HG03571 (cell line): ENCODE data around the gene ERLEC1.
"Not testable (repeated sequence)": the region's sequence is repeated elsewhere in the genome, so short reads cannot be mapped to it uniquely, and the experiment has no call there.

Experiments used
- ATAC-seq: cut with Tn5 transposase; IDR thresholded peaks from one replicate; pipeline ENCODE4 v1.9.1; 2021; ENCODE audit not compliant: unreplicated experiment

The ERLEC1 gene

GRCh38 chr2:53828331-53828730 lies 41.5 kb downstream of the ERLEC1 start:
- ATAC-seq, result no peak

GRCh38 chr2:53829273-53829979 lies 42.6 kb downstream of the ERLEC1 start:
- ATAC-seq, result no peak

DNA sequence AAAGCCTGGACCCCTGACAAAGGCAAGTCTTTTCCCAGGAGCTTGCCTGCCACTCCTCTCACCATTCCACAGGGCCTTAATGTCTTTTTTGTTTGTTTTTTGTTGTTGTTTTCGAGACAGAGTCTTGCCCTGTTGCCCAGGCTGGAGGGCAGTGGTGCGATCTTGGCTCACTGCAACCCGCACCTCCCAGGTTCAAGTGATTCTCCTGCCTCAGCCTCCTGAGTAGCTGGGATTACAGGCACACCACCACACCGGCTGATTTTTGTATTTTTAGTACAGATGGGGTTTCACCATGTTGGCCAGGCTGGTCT lies 43.1 kb downstream of the ERLEC1 start:
- ATAC-seq, result not testable (repeated sequence)

DNA sequence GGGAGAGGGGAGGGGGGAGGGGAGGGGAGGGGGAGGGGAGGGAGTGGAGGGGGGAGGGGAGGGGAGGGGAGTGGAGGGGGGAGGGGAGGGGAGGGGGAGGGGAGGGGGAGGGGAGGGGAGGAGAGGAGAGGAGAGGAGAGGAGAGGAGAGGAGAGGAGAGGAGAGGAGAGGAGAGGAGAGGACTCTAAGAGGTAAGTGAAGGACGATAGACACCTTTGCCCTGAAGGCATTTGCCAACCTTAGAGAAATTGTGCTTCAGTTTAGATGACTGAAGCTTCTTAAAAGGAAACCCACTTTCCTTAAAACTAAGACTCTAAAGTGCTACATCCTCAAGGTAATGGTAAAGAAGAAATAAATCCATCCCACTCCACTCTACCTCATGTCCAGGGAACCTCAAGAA lies 53.7 kb downstream of the ERLEC1 start:
- no peak for ATAC-seq

DNA sequence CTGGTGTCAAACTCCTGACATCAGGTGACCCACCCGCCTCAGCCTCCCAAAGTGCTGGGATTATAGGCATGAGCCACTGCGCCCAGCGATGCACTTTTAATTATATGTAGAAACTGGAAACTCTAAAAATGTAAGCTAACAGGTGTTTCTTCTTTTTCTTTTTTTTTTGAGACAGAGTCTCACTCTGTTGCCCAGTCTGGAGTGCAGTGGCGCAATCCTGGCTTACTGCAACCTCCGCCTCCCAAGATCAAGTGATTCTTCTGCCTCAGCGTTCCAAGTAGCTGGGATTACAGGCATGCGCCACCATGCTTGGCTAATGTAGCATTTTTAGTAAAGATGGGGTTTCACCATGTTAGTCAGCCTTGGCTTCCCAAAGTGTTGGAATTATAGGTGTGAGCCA lies 54.8 kb downstream of the ERLEC1 start:
- ATAC-seq, result not testable (repeated sequence)

- ATAC-seq, result no peak
Observed at GRCh38 chr2:53842891-53843290, 56.0 kb downstream of the ERLEC1 start.

- no peak for ATAC-seq
Observed at GRCh38 chr2:53843595-53843994, 56.8 kb downstream of the ERLEC1 start.

- no peak for ATAC-seq
Observed at GRCh38 chr2:53848062-53848461, 61.2 kb downstream of the ERLEC1 start.

DNA sequence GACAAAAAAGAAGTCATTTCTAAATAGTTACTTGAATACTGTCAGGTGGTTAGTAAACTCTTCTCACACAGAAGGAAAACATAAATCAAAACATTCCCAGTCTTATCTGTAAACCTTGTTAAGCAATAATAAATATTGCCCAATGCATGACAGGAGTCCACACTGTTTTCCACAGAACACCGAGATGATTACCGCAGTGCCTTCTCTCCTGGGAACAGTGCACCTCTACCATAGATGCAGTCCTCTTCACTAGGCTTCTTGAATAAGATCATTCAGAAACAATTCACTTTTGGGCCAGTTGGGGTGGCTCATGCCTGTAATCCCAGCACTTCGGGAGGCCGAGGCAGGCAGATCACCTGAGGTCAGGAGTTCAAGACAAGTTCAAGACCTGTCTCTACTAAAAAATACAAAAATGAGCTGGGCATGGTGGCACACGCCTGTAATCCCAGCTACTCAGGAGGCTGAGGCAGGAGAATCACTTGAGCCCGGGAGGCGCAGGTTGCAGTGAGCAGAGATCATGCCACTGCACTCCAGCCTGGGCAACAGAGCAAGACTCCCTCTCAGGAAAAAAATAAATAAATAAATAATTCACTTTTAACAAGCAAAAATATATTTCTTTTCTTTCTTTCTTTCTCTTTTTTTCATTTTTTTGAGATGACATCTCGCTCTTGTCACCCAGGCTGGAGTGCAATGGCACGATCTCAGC lies 64.4 kb downstream of the ERLEC1 start:
- not testable (repeated sequence) for ATAC-seq

- ATAC-seq, result no peak
Observed at GRCh38 chr2:53852532-53852931, 65.7 kb downstream of the ERLEC1 start.

DNA sequence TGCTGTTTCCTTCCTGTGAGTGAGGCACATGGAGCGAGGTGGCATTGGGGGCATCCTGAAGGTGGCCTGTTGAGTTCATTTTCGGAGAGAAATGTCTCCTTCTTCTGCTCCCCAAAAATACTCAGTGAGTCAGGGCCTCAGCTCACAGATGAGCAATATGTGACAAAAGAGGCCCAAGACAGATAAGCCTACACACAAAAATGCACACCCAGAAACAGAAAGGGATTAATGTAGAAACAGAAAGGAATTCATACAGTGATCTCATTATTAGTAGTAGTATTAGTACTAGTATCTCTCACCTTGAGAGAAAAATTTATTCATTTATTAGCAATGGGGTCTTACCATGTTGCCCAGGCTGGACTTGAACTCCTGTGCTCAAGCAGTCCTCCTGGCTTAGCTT lies 67.8 kb downstream of the ERLEC1 start:
- ATAC-seq, result no peak

DNA sequence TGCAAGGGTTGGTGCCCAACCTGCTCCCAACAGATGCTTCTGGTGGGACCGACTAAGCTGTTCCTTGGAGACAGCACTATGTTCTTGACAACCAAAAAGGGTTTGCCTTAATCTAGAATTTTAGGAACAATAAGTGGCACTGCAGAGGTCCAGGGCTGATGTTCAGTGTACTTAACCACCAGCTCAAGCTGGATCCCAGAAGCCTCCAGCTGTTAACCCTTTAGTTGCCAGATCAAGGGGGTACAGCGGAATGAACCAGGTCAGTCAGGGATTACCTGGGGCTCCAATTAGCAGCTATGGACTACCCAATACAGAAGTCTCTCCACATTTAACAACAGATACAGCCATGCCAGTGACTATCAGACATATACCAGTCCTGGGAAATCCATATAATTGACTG lies 69.4 kb downstream of the ERLEC1 start:
- no peak for ATAC-seq

- no peak for ATAC-seq
Observed at GRCh38 chr2:53859206-53860181, 72.7 kb downstream of the ERLEC1 start, which contains the start of gene GPR75. GPR75 (minus strand) TSS chr2:53859967; CDS start chr2:53854756, 5,211 bp downstream.

- ATAC-seq, result no peak
Observed at GRCh38 chr2:53861824-53862223, 75.0 kb downstream of the ERLEC1 start.

GRCh38 chr2:53863538-53864227 lies 76.8 kb downstream of the ERLEC1 start:
- no peak for ATAC-seq

GRCh38 chr2:53865264-53865663 lies 78.4 kb downstream of the ERLEC1 start:
- no peak for ATAC-seq

DNA sequence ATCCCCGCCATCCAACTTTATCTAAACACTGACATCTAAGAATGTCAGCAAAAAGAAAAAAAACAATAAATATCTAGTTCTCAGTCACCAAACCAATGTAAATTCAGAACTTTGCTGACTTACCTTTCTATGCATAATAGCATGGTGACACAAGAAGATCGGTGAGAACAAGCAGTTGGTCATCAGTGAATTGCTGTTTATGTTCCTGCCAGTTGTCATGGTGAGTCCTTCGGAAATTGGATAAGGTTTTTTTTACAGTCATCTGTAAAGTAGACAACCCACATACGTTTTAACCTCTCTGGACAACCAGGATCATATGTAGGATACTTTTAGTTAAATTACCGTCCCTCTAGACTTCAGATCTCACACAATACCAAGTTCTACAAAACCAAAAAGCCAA lies 79.1 kb downstream of the ERLEC1 start:
- no peak for ATAC-seq

- ATAC-seq, result no peak
Observed at GRCh38 chr2:53867169-53867568, 80.3 kb downstream of the ERLEC1 start.

DNA sequence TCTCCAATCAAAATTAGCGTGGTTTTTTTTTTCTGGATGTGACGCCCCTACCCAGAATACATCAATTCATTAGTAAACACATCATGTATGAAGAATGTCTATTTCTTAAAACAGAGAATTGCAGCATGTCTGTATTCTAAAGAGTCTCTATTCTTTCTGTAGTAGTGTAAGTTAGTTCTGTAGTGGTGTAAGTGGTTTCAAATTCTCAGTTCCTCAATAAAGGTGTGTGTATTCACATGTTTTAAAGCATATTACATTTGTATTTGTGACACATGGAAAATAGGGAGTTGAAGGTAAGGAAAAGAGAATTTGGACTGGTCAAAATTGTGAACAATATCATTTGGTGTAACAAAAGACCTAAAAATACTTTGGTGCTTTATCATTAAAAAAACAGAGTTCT lies 80.9 kb downstream of the ERLEC1 start:
- ATAC-seq, result no peak
